ENCODE measurements around the gene RGPD5.
"Not testable (repeated sequence)": the region's sequence is repeated elsewhere in the genome, so short reads cannot be mapped to it uniquely, and the experiment has no call there.

DNA sequence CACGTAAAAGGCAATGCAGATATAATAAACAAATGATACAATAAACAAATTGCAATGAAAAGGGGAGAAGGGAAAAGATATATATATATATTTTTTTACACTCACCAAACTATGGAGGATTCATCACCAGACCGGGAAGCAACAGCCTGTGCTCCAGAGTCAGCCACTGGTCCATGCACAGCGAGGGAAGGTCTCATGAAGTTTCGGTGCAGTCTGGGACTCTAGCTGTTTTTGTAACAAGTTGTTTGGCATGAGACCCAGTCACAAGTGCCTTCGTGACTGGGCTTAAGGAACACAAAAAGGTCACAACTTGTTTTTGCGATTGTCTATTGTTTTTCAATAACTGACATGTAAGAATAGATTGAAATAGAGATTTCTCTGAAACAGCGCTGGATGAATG is 99.6 kb downstream of the RGPD5 start:
- TF ChIP-seq EZH2 (IDR thresholded peaks at IDR 0.05; ENCODE audit: low read length, missing control alignments) = not testable (repeated sequence)
- TF ChIP-seq, protein P1, sequence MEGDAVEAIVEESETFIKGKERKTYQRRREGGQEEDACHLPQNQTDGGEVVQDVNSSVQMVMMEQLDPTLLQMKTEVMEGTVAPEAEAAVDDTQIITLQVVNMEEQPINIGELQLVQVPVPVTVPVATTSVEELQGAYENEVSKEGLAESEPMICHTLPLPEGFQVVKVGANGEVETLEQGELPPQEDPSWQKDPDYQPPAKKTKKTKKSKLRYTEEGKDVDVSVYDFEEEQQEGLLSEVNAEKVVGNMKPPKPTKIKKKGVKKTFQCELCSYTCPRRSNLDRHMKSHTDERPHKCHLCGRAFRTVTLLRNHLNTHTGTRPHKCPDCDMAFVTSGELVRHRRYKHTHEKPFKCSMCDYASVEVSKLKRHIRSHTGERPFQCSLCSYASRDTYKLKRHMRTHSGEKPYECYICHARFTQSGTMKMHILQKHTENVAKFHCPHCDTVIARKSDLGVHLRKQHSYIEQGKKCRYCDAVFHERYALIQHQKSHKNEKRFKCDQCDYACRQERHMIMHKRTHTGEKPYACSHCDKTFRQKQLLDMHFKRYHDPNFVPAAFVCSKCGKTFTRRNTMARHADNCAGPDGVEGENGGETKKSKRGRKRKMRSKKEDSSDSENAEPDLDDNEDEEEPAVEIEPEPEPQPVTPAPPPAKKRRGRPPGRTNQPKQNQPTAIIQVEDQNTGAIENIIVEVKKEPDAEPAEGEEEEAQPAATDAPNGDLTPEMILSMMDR (conservative IDR thresholded peaks at IDR 0.05 in 1 of 2, IDR thresholded peaks at IDR 0.05 in 1 of 2; ENCODE audit: low read depth in 1 of 2, low read length in 2 of 2) = not testable (repeated sequence)
